ACHN (cell line): ENCODE results near the gene GON7.
"Not testable (repeated sequence)": the region's sequence is repeated elsewhere in the genome, so short reads cannot be mapped to it uniquely, and the experiment has no call there.

Experiments used
- DNase-seq: peaks from one replicate; pipeline ENCODE4 v3.0.0-alpha.2; 2015
- in situ Hi-C: cut with HindIII; loops from 2 replicates; pipeline ENCODE4 v1.10.0; 2017; ENCODE audit warnings: low sequenced_read_pairs, low pct_ligation_motif_present, low pct_unique_long_range_greater_than_20kb

GON7 gene

GRCh38 chr14:93165271-93166265 is 41.3 kb downstream of the GON7 start:
- peak; percentile 54 for DNase-seq
- in situ Hi-C loops, result not testable (repeated sequence)

- no peak for DNase-seq
- in situ Hi-C loops, result no loop called here
These were observed 43.3 kb downstream of the GON7 start for GRCh38 chr14:93163564-93163963.

- in situ Hi-C loops, result no loop called here
These were observed 45.4 kb downstream of the GON7 start for GRCh38 chr14:93161411-93161940.

GRCh38 chr14:93160353-93160801 is 46.5 kb downstream of the GON7 start:
- peak; percentile 55 for DNase-seq
- in situ Hi-C loops, result no loop called here

More at GRCh38 chr14:93161411-93161940, 45.4 kb downstream of the GON7 start:
- no peak for DNase-seq

- DNase-seq, in situ Hi-C loops: not testable (repeated sequence)
These were observed 47.1 kb downstream of the GON7 start for GRCh38 chr14:93159625-93160352.

- DNase-seq, in situ Hi-C loops: not testable (repeated sequence)
These were observed 48.5 kb downstream of the GON7 start for GRCh38 chr14:93158349-93158748.

- DNase-seq, result no peak
- in situ Hi-C loops, result no loop called here
These were observed 50.0 kb downstream of the GON7 start for GRCh38 chr14:93156693-93157369.

- in situ Hi-C loops, result no loop called here
- no peak for DNase-seq
These were observed 51.2 kb downstream of the GON7 start for GRCh38 chr14:93155667-93156066.

GRCh38 chr14:93153121-93153520 is 53.7 kb downstream of the GON7 start:
- in situ Hi-C loops, result no loop called here
- DNase-seq, result no peak
